Stomach (tissue), 9 donors: ENCODE results near the gene UBL5. TPM values are rescaled to one million over a fixed set of nuclear protein-coding genes. Genes with fewer than 3 reads are reported as not detected.

Source experiments
- DNase-seq, 2 donors: peaks; one replicate each; pipeline versions ENCODE4 v3.0.0 to v3.0.0-alpha.2; 2013 to 2019
- H3K27ac ChIP-seq, 5 donors: fragments of 200-600 bp in 4 of 5; sonication (generic) in 4 of 5; one replicate each; pipeline ENCODE4 v1.5.1; 2013 to 2019; ENCODE audit warnings: mild to moderate bottlenecking in 1 of 5, moderate library complexity in 1 of 5
- H3K27me3 ChIP-seq, 3 donors: fragments of 200-600 bp; sonication (generic); one replicate each; pipeline ENCODE4 v1.5.1; 2017 to 2019; ENCODE audit warnings: mixed run types in 1 of 3
- H3K36me3 ChIP-seq, 4 donors: fragments of 200-600 bp; sonication (generic); 1 replicate in 3 of 4; 2 replicates in 1 of 4; pipeline ENCODE4 v1.5.1; 2016 to 2019
- H3K4me1 ChIP-seq, 4 donors: fragments of 200-600 bp; sonication (generic); one replicate each; pipeline ENCODE4 v1.5.1; 2016 to 2019
- H3K4me3 ChIP-seq, 4 donors: fragments of 200-600 bp; sonication (generic) in 3 of 4; one replicate each; pipeline ENCODE4 v1.5.1; 2016 to 2019; ENCODE audit warnings: mild to moderate bottlenecking in 1 of 4
- H3K9me3 ChIP-seq, 4 donors: fragments of 200-600 bp; sonication (generic); one replicate each; pipeline ENCODE4 v1.5.1; 2016 to 2019
- CTCF ChIP-seq, 7 experiments: fragments of 450-650 bp in 4 of 7; fragments of 200-600 bp in 3 of 7; sonication (generic) in 3 of 7; IDR thresholded peaks; one replicate each; pipeline ENCODE4 v1.5.1; 2016 to 2019; ENCODE audit warnings: antibody characterized with exemption in 7 of 7, control low read depth in 2 of 7, mild to moderate bottlenecking in 1 of 7
- EP300 ChIP-seq: sonication (generic); formaldehyde crosslinking; IDR thresholded peaks from one replicate; pipeline ENCODE4 v1.6.1; 2017; ENCODE audit warnings: antibody characterized with exemption
- POLR2A ChIP-seq, 4 donors: fragments of 450-650 bp; IDR thresholded peaks; one replicate each; pipeline ENCODE4 v1.6.1; 2016; ENCODE audit warnings: antibody characterized with exemption in 4 of 4, control low read depth in 2 of 4, mild to moderate bottlenecking in 1 of 4, moderate library complexity in 1 of 4
- POLR2AphosphoS5 ChIP-seq, 3 donors: sonication (generic); formaldehyde crosslinking; IDR thresholded peaks; one replicate each; pipeline ENCODE4 v1.6.1; 2016; ENCODE audit warnings: antibody characterized with exemption in 3 of 3
- WGBS, 5 donors: extraction: QIAGEN DNeasy Blood & Tissue Kit in 3 of 5; methylation state at CpG; one replicate each; pipeline versions ENCODE4 v1.1.5 to v1.1.7; 2013 to 2018; 5-methylcytosine and 5-hydroxymethylcytosine counted together
- intact Hi-C: fragments of 100-400 bp; cut with DNase I; formaldehyde crosslinking; loops from one replicate; pipeline ENCODE4 v1.15.1; 2023; ENCODE audit warnings: low total_unique reads
- polyA plus RNA-seq, 3 donors: library from polyadenylated mRNA; stranded (reverse); fragments of 200-250 nt; gene quantifications; one replicate each; pipeline ENCODE4 v1.2.3, GENCODE V29; 2013
- total RNA-seq, 5 donors: library from RNA; depleted of rRNA; stranded (reverse); fragments of >200 nt; gene quantifications; one replicate each; pipeline versions ENCODE4 v1.1.0 to v1.2.3, GENCODE V29; 2014 to 2016
- donor health status: healthy with polysubstance abuse.
- donor health status: Bipolar disorder and iron deficiency.
- donor health status: healthy.

Gene UBL5
- total and polyA plus RNA-seq, 8 donors: 11.3 to 962 (median 189) TPM

DNA sequence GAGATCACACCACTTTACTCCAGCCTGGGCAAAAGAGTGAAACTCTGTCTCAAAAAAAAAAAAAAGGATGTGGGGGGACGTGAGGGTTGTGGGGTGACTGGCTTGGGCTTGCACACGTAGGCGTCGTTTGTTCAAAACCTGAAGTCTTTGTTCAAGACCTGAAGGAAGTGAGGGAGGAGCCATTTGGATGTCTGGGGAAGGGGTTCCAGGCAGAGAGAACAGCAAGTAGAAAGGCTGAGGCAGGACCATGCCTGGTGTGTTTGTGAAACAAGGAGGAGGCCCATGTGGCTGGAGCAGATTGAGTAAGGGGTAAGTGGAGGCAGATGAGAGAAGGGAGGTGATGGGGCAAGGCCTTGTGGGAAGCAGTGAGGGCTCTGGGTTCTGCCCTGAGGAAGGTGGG lies 35.2 kb downstream of the UBL5 start:
- no peaks in the 10 kb centered on the region for H3K27me3 ChIP-seq
- intact Hi-C loops: no loop called here
- no peak for TF ChIP-seq CTCF (IDR thresholded peaks at IDR 0.05)
- no peak for TF ChIP-seq POLR2A (IDR thresholded peaks at IDR 0.05)
- no peak for TF ChIP-seq EP300
- TF ChIP-seq POLR2AphosphoS5 (IDR thresholded peaks at IDR 0.05): no peak
- WGBS, 5 donors: 58 to 80% (median 69%) methylated on average over 4 of the region's 4 CpGs
- no peaks in the 10 kb centered on the region for H3K9me3 ChIP-seq
- no peaks in the 10 kb centered on the region for H3K4me1 ChIP-seq
- DNase-seq: no peak
- no peak overlapping the region for H3K4me3 ChIP-seq
- no peaks in the 10 kb centered on the region for H3K36me3 ChIP-seq
- H3K27ac ChIP-seq: no peak overlapping the region

DNA sequence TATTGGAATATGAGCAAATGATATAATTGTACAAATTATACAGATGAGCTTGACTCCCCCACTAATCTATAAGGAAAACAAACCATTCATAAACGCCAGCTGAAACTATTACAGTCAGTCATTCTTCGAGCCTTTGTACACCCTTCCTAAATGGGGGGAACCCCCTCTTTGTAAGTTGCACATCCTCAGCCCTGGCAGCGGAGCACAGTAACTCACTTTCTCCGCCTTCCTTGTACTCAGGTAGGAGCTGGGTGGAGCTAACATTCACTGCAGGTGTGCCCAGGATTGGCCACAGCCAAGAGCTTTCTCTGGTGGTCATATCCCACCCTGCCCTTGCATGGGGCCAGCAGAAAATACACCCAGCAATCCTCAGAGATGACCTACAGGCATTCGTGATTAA lies 36.0 kb downstream of the UBL5 start:
- 63 to 79% (median 71%) methylated on average over 5 of the region's 5 CpGs for WGBS, 5 donors
- no peak for TF ChIP-seq EP300
- TF ChIP-seq POLR2AphosphoS5 (IDR thresholded peaks at IDR 0.05): no peak
- TF ChIP-seq POLR2A (IDR thresholded peaks at IDR 0.05): no peak
- TF ChIP-seq CTCF (IDR thresholded peaks at IDR 0.05): no peak
- Histone ChIP-seq H3K27ac (no peak overlapping the region), H3K4me1 (no peaks in the 10 kb centered on the region), H3K4me3 (no peak overlapping the region), H3K36me3 (no peaks in the 10 kb centered on the region), H3K9me3 (no peaks in the 10 kb centered on the region), H3K27me3 (no peaks in the 10 kb centered on the region)
- DNase-seq: no peak
- intact Hi-C loops: no loop called here

DNA sequence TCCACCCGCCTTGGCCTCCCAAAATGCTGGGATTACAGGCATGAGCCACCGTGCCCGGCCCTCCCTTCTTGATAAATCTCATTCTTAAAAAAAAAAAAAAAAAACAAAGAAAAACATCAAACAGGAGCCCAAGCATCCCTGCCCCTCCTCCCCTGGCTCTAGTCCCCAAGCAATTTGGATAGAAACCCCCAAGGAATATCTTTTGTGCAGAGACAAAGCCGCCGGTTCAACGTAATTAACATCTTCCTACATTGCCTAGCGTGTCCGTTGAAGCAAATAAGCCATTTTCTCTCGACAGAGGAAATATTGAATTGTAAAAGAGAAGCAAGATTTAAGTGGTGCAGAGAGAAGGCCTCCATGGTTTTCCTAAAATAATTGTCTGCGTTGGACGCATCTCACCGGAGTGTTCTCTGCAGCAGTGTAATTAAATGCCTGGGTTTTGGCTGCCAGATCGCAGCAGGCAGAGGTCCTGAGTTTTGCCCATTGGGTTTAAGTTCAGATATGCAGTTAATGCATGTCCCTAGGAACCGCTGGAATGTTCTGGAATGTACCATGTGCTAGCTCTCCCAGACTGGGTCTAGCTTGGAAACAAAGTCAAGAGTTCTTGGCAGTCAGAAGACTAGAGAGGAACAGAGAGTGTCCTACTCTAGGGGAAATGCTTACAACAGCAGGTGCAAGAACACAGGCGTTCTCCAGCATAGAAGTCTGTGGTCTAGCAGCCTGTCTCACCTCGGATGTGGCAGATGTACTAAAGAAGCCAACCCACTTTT lies 38.2 kb downstream of the UBL5 start:
- Histone ChIP-seq H3K27ac (no peak overlapping the region), H3K27me3 (no peaks in the 10 kb centered on the region), H3K9me3 (no peaks in the 10 kb centered on the region), H3K4me3 (no peak overlapping the region), H3K4me1 (no peaks in the 10 kb centered on the region), H3K36me3 (no peaks in the 10 kb centered on the region)
- intact Hi-C loops: no loop called here
- DNase-seq: peak in 1 of 2 donors; percentile 40
- TF ChIP-seq CTCF (IDR thresholded peaks at IDR 0.05): no peak
- TF ChIP-seq POLR2AphosphoS5 (IDR thresholded peaks at IDR 0.05): no peak
- no peak for TF ChIP-seq POLR2A (IDR thresholded peaks at IDR 0.05)
- no peak for TF ChIP-seq EP300
- WGBS, 5 donors: 78 to 81% (median 81%) methylated on average over 16 of the region's 16 CpGs

DNA sequence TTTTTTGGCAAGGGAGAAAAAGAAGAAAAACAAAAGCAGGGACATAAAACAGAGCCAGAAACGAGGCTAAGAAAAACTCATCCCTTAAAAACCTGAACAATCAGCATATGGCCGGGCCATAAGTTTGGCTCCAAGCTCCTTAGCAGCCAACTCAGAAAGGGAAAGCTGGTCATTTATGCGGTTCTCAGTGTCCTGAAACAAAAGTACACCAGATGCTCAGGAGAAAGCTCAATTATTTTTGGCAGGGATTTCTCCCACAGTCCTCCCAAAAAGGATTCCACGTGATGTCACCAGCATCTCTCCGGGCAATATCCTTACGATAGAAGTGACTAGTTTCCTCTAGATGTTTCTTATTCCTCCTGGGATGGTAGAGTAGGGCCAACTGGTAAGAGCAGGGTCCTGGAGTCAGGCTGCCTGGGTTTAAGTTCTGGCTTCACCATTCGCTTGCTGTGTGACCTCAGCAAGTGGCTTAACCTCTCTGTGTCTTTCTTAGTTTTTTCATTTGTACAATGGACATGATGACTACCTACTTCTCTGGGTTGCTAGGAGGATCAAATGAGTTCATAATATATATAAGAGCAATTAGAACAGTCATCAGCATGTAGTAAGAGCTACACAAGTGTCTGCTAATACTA lies 41.4 kb downstream of the UBL5 start:
- peaks cover 0 to 4% (median 0%) of the 10 kb centered on the region in 3 donors for H3K27me3 ChIP-seq
- no peaks in the 10 kb centered on the region for H3K4me1 ChIP-seq
- H3K36me3 ChIP-seq: no peaks in the 10 kb centered on the region
- no peak for TF ChIP-seq POLR2AphosphoS5 (IDR thresholded peaks at IDR 0.05)
- TF ChIP-seq POLR2A (IDR thresholded peaks at IDR 0.05): no peak
- TF ChIP-seq EP300: no peak
- no peaks in the 10 kb centered on the region for H3K9me3 ChIP-seq
- no peak overlapping the region for H3K4me3 ChIP-seq
- DNase-seq: no peak
- no peak overlapping the region for H3K27ac ChIP-seq
- WGBS, 5 donors: 73 to 87% (median 83%) methylated on average over 7 of the region's 7 CpGs
- intact Hi-C loops: no loop called here
